HCT116 (cell line): ENCODE measurements around the gene PTOV1. TPM values are rescaled to one million over a fixed set of nuclear protein-coding genes. Genes with fewer than 3 reads are reported as not detected.
A peak's percentile ranks its signal among the peaks of the same experiment; 100 is the strongest.

Experiments
- ATAC-seq: fragments of 200-7000 bp; cut with Tn5 transposase; 2 replicates; pipeline ENCODE4 v1.9.1; 2020; ENCODE audit warnings: mild to moderate bottlenecking, moderate library complexity
- BruUV-seq: library from RNA; stranded (reverse); fragments of 400-500 nt; replicated peaks from 2 replicates; lab custom pipeline; 2021; lab: Mats Ljungman, UMichigan
- CTCF ChIA-PET: fragments of 300-600 bp; sonication (Branson Sonifier 250); formaldehyde crosslinking; loops from one replicate; lab custom pipeline; 2021; ENCODE audit warnings: antibody characterized with exemption; lab: Charles Lee
- POLR2A ChIA-PET: fragments of 300-600, 350-600 bp; sonication (Branson Sonifier 250); formaldehyde crosslinking; loops from one replicate; lab custom pipeline; 2021; ENCODE audit warnings: antibody characterized with exemption; lab: Charles Lee
- RAD21 ChIA-PET, 2 experiments: fragments of 300-600 bp; sonication (Branson Sonifier 250); formaldehyde crosslinking; loops; one replicate each; lab custom pipeline; 2023; ENCODE audit warnings: low total read pairs in 2 of 2; ENCODE audit not compliant: uncharacterized antibody in 2 of 2, unreplicated experiment in 2 of 2, low non-redundant PET in 1 of 2; lab: Charles Lee
- DNase-seq: peaks from one replicate; pipeline ENCODE4 v3.0.0-alpha.2; 2010; ENCODE audit warnings: low read depth, low spot score
- H2AFZ ChIP-seq: fragments of 200-600 bp; shearing (Covaris generic), sonication (generic); 2 replicates; pipeline ENCODE4 v1.6.1; 2017; ENCODE audit warnings: low read depth, mixed run types, mixed read lengths, antibody characterized with exemption, low read length; ENCODE audit not compliant: poor library complexity, severe bottlenecking
- H3K27ac ChIP-seq: 2 replicates; pipeline ENCODE4 v1.5.1; 2012; ENCODE audit warnings: low read depth, low read length
- H3K27me3 ChIP-seq: fragments of 200-600 bp; sonication (generic); 2 replicates; pipeline ENCODE4 v1.6.1; 2016; ENCODE audit warnings: mixed run types, low read length, mixed read lengths; ENCODE audit not compliant: insufficient read depth
- H3K36me3 ChIP-seq, 2 experiments: fragments of 200-500 bp in 1 of 2; fragments of 200-600 bp in 1 of 2; sonication (Bioruptor generic) in 1 of 2; sonication (generic) in 1 of 2; 2 replicates each; pipeline versions ENCODE4 v1.5.1 to v1.6.1; 2014 to 2016; ENCODE audit warnings: low read length in 2 of 2, inconsistent platforms in 1 of 2, mixed read lengths in 1 of 2, mixed run types in 1 of 2; ENCODE audit not compliant: insufficient read depth in 2 of 2, control insufficient read depth in 1 of 2
- H3K4me1 ChIP-seq, 2 experiments: fragments of 200-600 bp in 1 of 2; sonication (generic) in 1 of 2; 2 replicates each; pipeline versions ENCODE4 v1.5.1 to v1.6.1; 2012 to 2017; ENCODE audit warnings: low read length in 2 of 2, inconsistent platforms in 1 of 2, mild to moderate bottlenecking in 1 of 2, mixed read lengths in 1 of 2, mixed run types in 1 of 2, moderate library complexity in 1 of 2; ENCODE audit not compliant: insufficient read depth in 2 of 2, control insufficient read depth in 1 of 2
- H3K4me2 ChIP-seq: fragments of 200-600 bp; sonication (generic); 2 replicates; pipeline ENCODE4 v1.6.1; 2017; ENCODE audit warnings: mixed run types, low read length, mixed read lengths
- H3K4me3 ChIP-seq, 2 experiments: fragments of 200-600 bp in 1 of 2; sonication (generic) in 1 of 2; replicated peaks in 1 of 2; 2 replicates each; pipeline ENCODE4 v1.5.1; 2011 to 2016; ENCODE audit warnings: low read length in 2 of 2, control low read depth in 1 of 2, low read depth in 1 of 2, mild to moderate bottlenecking in 1 of 2, mixed read lengths in 1 of 2, mixed run types in 1 of 2
- H3K79me2 ChIP-seq: fragments of 200-600 bp; sonication (generic); 2 replicates; pipeline ENCODE4 v1.6.1; 2017; ENCODE audit warnings: mild to moderate bottlenecking, mixed run types, low read length, moderate library complexity, mixed read lengths; ENCODE audit not compliant: insufficient read depth
- H3K9ac ChIP-seq: fragments of 200-600 bp; sonication (generic); 2 replicates; pipeline ENCODE4 v1.6.1; 2016; ENCODE audit warnings: low read length, mixed read lengths
- H3K9me2 ChIP-seq: fragments of 200-600 bp; sonication (generic), shearing (Covaris generic); 2 replicates; pipeline ENCODE4 v1.6.1; 2017; ENCODE audit warnings: mixed run types, mild to moderate bottlenecking, moderate library complexity; ENCODE audit not compliant: insufficient read depth
- H3K9me3 ChIP-seq, 2 experiments: fragments of 200-500 bp in 1 of 2; fragments of 200-600 bp in 1 of 2; sonication (Bioruptor generic) in 1 of 2; sonication (generic) in 1 of 2; 2 replicates each; pipeline ENCODE4 v1.6.1; 2014 to 2017; ENCODE audit warnings: low read length in 2 of 2, mixed read lengths in 2 of 2, inconsistent platforms in 1 of 2, low read depth in 1 of 2, mild to moderate bottlenecking in 1 of 2, mixed run types in 1 of 2, moderate library complexity in 1 of 2; ENCODE audit not compliant: control insufficient read depth in 1 of 2, insufficient read depth in 1 of 2
- H4K20me1 ChIP-seq: fragments of 200-600 bp; sonication (generic), shearing (Covaris generic); 2 replicates; pipeline ENCODE4 v1.6.1; 2017; ENCODE audit warnings: mixed run types, mild to moderate bottlenecking, moderate library complexity; ENCODE audit not compliant: insufficient read depth
- CBX3 ChIP-seq: IDR thresholded peaks from 2 replicates; pipeline ENCODE4 v1.6.1; 2012; ENCODE audit warnings: low read depth
- ELF1 ChIP-seq: IDR thresholded peaks from 2 replicates; pipeline ENCODE4 v1.6.1; 2012; ENCODE audit warnings: low read depth, borderline replicate concordance
- EZH2 ChIP-seq: fragments of 200-600 bp; sonication (generic); IDR thresholded peaks from 2 replicates; pipeline ENCODE4 v1.6.1; 2017; ENCODE audit warnings: antibody characterized with exemption, mixed run types
- EZH2phosphoT487 ChIP-seq: fragments of 200-600 bp; IDR thresholded peaks from 2 replicates; pipeline ENCODE4 v1.6.1; 2018; ENCODE audit warnings: antibody characterized with exemption, borderline replicate concordance
- POLR2A ChIP-seq: IDR thresholded peaks from 2 replicates; pipeline ENCODE4 v1.7.0; 2011; ENCODE audit warnings: borderline replicate concordance; ENCODE audit not compliant: insufficient read depth, insufficient read length; ENCODE audit errors: extremely low read depth
- SIN3A ChIP-seq: IDR thresholded peaks from 2 replicates; pipeline ENCODE4 v1.6.1; 2012; ENCODE audit warnings: low read depth
- SRF ChIP-seq: IDR thresholded peaks from 2 replicates; pipeline ENCODE4 v1.6.1; 2012; ENCODE audit warnings: low read depth
- TCF7L2 ChIP-seq: IDR thresholded peaks from 2 replicates; pipeline ENCODE4 v1.7.0; 2011; ENCODE audit warnings: borderline replicate concordance, inconsistent platforms; ENCODE audit not compliant: insufficient read depth, insufficient read length; ENCODE audit errors: extremely low read depth
- ZFX ChIP-seq: fragments of 450-650 bp; IDR thresholded peaks from 2 replicates; pipeline ENCODE4 v1.6.1; 2017
- intact Hi-C: fragments of 100-400 bp; cut with micrococcal nuclease; formaldehyde crosslinking; loops from 2 replicates; pipeline ENCODE4 v1.10.0; 2022
- total RNA-seq: library from RNA; stranded (reverse); gene quantifications from one replicate; pipeline ENCODE4 v1.2.1, GENCODE V29; 2021; ENCODE audit not compliant: unreplicated experiment
- TF ChIP-seq, protein P1 (sequence below): IDR thresholded peaks from 2 replicates; pipeline ENCODE4 v1.6.1; 2012
- TF ChIP-seq, protein P2 (sequence below): IDR thresholded peaks from 2 replicates; pipeline ENCODE4 v1.6.1; 2012

PTOV1 gene
- total RNA-seq, 1 experiment from 2014 or later = 236 TPM

DNA sequence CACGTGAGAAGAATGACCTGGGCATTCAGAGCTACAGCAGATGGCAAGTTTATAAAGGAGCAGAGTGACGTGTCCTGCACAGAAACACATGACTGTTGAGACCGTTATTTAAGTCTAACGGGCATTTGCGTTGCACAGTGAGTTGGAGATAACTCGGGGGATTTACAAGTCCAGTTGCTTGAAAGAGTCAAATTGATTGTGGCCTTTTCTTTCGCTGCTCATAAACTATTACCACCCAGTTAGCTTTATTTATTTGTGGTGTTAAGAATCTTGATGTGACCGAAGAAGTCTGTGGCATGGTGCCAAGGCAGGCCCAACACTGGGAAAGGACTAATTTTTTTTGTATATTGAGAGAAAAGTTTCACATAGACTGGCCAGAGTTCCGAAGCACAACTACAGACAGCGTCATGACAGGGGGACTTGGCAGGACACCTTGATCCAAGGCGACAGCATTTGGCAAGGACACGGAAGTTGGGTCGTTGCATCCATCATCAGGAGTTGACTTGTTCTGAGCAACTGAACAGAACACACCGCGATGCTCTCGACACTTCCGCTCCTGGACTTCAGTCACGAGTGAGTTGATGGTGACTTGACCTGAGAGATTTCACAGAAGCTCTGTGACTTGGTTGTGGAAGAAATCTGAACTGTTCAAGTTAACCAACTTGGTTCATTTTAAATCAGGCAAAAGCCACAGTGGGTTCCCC lies 11.9 kb upstream of the PTOV1 start:
- H3K9me3 ChIP-seq = no peaks in the 10 kb centered on the region
- no peak overlapping the region for H3K9ac ChIP-seq
- ChIA-PET CTCF (no interaction called here), RAD21 (no interaction called here), POLR2A (no interaction called here)
- H4K20me1 ChIP-seq = no peaks in the 10 kb centered on the region
- no peaks in the 10 kb centered on the region for H3K27me3 ChIP-seq
- H3K4me3 ChIP-seq = no peak overlapping the region
- H3K4me2 ChIP-seq = no peak overlapping the region
- DNase-seq (no peak), ATAC-seq (no peak)
- H3K27ac ChIP-seq = no peak overlapping the region
- H3K9me2 ChIP-seq = no peaks in the 10 kb centered on the region
- H3K79me2 ChIP-seq = no peaks in the 10 kb centered on the region
- no peak overlapping the region for H2AFZ ChIP-seq
- BruUV-seq = TSS peak; percentile 39
- TF ChIP-seq CBX3 (no peak), SRF (no peak), ELF1 (no peak), EZH2 (no peak), POLR2A (no peak), TCF7L2 (no peak), ZFX (no peak)
- TF ChIP-seq, protein P1, sequence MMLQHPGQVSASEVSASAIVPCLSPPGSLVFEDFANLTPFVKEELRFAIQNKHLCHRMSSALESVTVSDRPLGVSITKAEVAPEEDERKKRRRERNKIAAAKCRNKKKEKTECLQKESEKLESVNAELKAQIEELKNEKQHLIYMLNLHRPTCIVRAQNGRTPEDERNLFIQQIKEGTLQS = no peak
- TF ChIP-seq, all 23 proteins: peak for 0
- Histone ChIP-seq H3K4me1 (no peaks in the 10 kb centered on the region), H3K36me3 (peaks cover 26 to 35% of the 10 kb centered on the region in 2 experiments)
- intact Hi-C loops = no loop called here

DNA sequence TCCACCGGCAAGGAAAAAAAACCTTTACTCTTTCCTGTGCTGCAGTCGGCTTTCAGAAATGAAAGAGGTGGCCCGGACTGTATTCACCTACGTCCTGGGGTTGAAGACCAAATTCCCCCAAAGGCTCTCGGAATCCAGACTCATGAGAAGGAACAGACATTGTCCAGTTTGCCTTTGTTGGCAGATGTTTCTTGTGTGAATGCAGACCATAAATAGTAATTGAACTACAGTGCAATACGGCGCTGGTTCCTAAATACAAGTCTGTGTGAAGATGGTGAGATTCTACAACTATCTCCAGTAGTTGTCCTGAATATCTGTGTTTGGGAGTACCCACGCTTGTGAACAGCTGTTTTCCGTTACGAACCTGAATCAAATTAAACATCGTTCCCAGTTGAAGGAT lies 11.2 kb upstream of the PTOV1 start:
- no TSS peak for BruUV-seq
- CTCF ChIA-PET = no interaction called here

More for the DNA sequence above, 11.2 kb upstream of the PTOV1 start:
- no peak overlapping the region for H3K4me3 ChIP-seq
- TF ChIP-seq, protein P2, sequence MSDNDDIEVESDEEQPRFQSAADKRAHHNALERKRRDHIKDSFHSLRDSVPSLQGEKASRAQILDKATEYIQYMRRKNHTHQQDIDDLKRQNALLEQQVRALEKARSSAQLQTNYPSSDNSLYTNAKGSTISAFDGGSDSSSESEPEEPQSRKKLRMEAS = no peak
- TF ChIP-seq SIN3A = no peak
- no peak for TF ChIP-seq EZH2phosphoT487
- intact Hi-C loops = no loop called here
- H3K9ac ChIP-seq = no peak overlapping the region
- DNase-seq (no peak), ATAC-seq (no peak)
- no peaks in the 10 kb centered on the region for H3K9me2 ChIP-seq
- H3K27me3 ChIP-seq = no peaks in the 10 kb centered on the region
- H3K4me1 ChIP-seq = no peaks in the 10 kb centered on the region
- ChIA-PET POLR2A (no interaction called here), RAD21 (no interaction called here)
- no peak overlapping the region for H3K27ac ChIP-seq
- H2AFZ ChIP-seq = no peak overlapping the region
- peaks cover 26 to 30% of the 10 kb centered on the region in 2 experiments for H3K36me3 ChIP-seq
- no peak overlapping the region for H3K4me2 ChIP-seq
- H3K9me3 ChIP-seq = no peaks in the 10 kb centered on the region
- H4K20me1 ChIP-seq = no peaks in the 10 kb centered on the region
- H3K79me2 ChIP-seq = no peaks in the 10 kb centered on the region
